NCI-H187 (cell line): ENCODE results near the gene CCDC85B.

Experiments used
- DNase-seq, 2 experiments: peaks; one replicate each; lab custom pipeline; 2025; lab: John Stamatoyannopoulos, UW

Gene CCDC85B

DNA sequence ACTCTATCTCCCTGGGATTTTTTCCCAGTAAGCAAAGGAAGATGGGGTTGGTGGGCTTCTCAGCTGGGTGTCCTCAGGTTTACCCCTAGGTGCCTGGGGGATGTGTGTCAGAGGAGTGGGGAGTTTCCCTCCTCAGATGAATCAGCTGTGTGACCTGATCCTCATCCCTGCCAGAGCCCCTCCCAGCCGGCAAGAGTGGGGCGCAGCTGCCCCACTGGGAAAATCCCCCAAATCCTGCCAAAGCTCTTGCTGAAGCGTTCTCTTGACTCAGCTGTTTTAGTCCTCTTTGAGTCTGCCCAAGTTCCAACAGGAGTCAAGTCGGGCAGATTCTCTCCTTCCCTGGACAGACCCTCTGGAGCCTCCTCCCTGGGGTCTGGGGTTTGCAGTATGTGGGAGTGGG lies 22.4 kb downstream of the CCDC85B start:
- no peak for DNase-seq

DNA sequence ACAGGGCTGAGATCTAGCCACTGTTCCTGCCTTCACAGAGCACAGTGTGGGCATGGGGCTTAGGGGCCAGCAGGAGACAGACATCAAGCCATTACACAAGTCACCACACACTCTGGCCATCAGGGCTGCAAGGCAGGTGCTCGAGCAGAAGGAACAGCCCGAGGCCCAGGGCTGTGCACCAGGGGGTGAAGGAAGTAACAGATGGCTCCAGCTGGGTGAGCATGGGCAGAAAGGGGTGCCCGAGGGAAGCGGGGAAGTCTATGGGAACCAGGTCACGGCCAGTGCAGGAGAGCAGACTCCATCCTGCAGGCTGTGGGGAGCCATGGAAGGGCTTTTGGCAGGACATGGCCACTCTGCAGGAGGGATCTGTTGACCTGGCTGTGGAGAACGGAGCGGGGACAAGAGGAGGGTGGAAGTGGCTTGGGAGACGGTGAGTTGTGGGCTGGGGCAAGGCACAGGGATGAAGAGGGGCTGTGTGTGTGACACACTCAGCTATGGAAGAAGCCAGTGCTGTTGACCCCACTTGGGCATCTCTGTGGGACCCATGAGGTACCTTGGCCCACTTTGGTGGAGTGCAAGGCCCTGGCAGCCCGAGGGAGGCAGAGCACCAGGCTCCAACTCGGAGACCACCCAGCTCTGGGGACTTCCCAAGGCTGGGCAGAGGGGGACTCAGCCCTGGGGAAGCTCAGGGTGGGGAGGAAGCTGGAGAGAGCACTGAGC lies 24.8 kb downstream of the CCDC85B start:
- DNase-seq: no peak

DNA sequence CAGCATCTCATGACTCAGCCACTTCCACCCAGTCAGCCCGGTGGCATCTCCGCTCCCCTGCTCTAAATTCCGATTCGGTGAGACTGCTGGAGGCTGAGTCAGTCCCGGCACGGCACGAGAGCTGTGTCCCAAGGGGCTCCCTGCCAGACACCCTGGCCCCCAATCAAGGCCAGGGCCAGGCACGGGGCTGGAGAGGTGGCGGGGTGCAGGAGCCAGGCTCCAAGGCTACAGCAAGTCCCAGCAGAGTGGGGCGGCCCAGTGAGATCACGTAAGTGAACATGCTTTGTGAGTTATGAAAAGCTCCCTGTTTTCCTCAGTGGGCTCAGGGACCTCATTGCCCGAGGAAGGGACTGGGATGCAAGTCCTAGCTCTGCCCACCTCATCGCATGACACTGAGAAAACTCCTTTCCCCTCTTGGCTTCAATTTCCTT lies 25.4 kb downstream of the CCDC85B start:
- DNase-seq: no peak

DNA sequence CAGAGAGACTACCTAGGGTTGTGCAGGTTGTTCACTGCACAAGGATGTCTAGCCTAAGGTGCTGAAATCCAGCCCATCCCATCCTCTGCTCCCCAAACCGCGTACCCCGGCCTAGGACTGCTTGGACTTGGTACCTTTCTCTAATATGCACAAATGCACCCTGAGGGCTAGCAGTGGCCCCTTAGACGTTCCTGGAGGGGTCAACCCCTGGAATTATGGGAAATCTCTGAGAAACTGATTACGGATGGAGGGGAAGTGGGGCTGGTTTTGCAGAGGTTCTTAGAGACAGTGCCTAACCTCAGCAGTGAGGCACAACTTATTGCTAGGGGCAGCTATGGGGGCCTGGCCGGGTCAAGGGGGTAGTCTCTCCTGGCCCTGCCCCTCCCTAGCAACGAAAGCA lies 25.9 kb downstream of the CCDC85B start:
- no peak for DNase-seq

DNA sequence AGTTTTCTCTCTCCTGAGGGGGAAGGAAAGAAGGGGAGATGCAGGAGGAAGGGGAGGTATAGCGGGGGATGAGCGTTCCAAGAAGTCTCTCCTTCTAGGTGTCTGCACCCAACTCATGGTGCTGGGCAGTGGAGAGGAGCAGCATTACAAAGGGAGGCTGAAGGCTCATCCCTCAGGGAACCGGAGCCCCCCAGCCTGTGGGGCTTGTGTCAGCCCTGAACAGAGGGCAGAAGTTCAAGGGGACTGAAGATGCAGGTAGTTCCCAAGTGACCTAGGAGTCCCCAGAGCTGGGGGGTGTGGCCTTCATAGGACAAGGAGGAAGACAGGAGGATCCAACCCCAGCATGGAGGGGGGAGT lies 26.6 kb downstream of the CCDC85B start:
- no peak for DNase-seq

DNA sequence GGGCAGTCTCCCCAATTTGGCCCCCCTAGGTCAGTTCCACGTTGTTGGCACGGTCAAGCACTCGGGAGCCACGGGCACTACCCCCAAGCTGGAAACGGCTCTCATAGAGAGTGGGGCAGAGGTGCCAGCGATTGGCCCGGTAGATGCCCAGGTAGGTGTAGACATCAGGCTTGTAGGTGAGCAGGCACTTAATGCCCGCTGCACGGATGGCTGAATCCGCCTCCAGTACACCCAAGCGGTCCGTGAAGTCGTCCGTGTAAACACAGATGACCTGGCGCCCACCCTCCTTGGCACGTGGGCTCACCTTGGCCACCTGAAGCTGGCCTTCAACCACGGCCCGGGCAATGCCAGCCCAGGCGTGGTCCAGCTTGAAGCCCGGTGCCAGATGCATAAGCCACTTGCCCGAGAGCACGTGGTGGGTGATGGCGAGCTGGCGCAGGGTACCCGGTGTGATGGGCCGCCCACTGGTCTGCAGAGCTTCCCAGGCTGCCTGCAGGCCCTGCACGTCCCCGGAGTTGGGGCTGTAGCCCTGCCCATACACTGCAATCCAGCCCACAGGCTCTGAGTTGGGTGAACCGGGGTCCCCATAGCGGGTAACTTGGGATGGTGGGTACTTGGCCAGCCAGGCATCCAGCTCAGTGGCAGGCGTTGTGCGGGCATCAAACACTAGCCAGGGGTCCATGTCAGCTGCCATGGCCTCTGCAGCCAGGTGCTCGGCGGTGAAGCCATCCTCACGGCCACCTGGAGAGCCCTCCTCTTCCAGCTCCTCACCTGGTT lies 27.1 kb downstream of the CCDC85B start:
- no peak for DNase-seq

DNA sequence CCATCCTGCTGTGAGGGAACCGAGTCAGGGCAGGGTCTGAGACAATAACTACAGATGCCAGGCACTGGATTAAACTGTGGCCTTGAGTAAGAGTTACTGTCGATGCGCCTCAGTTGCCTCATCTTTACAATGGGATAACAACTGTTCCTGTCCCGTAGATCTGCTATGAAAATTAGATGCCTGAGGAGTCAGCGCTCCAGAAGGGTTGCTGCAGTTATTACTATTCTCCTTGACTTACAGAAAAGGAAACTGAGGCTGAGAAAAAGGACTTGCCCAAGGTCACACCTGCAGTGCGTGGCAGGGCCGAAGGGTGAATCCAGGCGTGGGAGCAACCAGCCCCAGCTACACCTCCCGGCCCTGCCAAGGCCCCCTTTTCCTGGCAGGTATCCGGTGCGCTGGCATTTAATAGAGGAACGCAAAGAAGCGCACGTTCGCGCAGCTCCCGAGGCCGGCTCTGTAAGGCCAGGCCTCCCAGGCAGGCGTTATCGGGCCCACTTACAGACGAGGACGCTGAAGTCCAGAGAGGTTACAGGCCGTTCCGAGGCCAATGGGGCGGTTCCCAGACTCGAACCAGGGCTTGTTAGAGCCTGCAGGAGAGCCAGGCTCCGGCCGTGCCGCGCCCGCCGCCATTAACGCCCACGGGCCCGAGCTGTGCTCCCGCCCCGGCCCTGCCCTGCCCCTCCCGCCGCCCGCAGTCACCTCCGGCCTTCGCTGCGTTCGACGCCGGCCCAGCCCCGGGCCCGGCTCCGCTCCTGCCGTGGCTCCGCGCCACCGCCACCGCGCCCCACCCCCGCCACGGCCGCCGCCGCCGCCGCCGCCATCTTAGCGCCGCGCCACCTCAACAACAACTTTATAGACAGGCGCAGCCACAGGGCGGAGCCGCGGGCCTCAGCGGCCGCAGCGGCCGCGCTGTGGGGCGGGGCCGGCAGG lies 28.0 kb downstream of the CCDC85B start, which contains the start of gene C11orf68:
C11orf68 (minus strand) TSS at position 852 of the 930 bp plus-strand sequence; CDS start at position 821, 31 bp downstream.
- DNase-seq: no peak

DNA sequence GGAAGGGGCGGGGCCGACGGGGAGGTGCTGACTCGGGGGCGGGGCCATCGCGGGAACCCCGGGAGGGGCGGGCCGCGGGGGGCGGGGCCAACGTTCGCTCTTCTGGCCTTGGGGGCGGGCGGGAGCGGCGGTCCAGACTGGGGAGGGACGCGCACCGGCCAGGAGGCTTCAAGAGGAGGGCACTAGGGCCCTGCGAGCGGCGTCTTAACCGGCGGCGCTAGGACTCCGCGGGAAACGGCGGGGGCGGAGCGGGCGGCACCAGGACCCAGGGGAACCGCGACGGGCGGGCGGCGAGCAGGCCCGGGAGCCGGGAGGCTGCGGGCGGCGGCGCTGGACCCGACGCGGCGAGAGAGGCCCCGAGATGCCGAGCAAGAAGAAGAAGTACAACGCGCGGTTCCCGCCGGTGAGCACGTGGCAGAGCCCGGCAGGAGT lies 28.7 kb downstream of the CCDC85B start, which contains the start of gene DRAP1:
DRAP1 (plus strand) TSS at position 286 of the 432 bp plus-strand sequence; CDS start at position 362, 76 bp downstream.
- DNase-seq: peak; percentile 84 to 98

DNA sequence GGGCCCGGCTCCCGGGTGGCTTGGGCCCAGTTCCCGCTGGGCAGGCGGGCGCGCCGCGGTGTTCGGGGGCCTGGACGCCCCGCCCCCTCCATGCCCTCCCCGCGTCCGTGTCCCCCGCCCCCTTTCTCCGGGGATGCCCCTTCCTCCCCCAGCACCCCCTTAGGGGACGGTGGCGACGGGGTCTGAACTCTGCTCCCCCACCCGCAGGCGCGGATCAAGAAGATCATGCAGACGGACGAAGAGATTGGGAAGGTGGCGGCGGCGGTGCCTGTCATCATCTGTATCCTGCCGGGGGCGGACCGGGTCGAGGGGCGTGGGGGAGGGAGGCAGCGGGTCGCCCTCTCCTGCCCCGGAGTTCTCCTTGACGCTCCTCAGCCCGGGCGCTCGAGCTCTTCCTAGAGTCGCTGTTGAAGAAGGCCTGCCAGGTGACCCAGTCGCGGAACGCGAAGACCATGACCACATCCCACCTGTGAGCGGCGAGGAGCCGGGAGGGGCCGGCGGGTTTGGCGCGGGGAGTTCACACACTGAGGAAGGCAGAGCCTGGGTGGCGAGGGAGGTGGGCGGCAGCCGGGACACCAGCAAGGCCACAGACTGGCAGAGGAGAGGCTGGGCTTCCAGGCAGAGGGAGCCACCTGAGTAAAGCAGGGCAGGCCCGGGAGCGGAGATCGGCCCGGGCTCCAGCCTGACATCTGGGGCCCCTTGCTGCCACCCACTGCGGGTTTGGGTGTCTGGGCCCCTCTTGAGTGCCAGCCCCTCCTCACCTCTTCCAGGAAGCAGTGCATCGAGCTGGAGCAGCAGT lies 29.3 kb downstream of the CCDC85B start:
- DNase-seq: no peak

DNA sequence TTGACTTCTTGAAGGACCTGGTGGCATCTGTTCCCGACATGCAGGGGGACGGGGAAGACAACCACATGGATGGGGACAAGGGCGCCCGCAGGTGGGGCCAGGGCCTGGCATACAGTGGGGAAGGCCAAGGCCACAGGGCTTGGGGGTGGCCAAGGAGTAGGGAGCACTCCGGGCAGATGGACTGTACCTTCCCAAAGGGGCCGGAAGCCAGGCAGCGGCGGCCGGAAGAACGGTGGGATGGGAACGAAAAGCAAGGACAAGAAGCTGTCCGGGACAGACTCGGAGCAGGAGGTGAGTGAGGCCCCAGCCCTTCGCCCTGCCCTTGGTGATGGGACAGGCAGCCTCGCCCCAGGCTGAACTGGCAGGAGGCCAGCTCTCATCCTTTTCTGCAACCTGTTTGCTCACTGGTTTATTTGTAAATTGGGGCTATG lies 29.9 kb downstream of the CCDC85B start:
- DNase-seq: no peak

DNA sequence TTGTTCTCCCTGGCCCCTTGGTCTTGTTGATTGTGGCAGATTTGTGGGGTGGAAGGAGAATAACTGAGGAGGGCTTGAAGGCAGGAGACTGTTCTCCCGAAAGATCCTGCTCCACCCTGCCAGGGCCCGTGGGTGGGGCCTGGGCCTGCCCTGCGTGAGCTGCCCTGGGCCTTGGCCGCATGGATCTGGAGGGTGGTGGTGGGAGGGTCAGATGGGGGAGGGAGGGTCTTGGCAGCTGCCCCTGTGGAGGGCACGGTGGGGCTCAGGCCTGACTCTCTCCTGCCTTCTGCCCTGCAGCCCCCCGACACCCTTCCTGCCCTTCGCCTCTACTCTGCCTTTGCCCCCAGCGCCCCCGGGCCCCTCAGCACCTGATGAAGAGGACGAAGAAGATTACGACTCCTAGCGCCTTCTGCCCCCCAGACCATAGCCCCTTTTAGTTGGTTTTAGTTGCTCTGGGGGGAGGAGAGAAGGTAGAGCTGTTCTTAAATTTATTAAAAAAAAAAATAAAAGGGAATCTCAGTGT lies 30.6 kb downstream of the CCDC85B start:
- DNase-seq: no peak

DNA sequence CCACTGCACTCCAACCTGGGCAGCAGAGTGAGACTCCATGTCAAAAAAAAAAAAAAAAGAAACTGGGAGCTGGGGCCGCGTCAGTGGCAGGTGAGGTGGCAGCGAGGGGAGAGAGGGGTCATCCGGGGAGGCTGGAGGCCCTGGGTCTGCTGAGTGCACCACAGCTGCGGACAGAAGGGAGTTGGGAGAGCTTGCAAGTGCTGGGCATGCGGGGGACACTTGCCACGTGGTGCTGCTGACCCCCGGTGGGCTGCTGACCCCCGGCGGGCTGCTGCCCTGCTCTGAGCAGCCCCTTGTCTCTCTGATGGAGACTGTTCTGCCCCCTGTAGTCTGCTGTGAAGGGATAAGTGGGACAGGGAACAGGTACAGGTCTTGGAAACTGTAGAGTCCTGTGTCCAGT lies 31.4 kb downstream of the CCDC85B start:
- no peak for DNase-seq

DNA sequence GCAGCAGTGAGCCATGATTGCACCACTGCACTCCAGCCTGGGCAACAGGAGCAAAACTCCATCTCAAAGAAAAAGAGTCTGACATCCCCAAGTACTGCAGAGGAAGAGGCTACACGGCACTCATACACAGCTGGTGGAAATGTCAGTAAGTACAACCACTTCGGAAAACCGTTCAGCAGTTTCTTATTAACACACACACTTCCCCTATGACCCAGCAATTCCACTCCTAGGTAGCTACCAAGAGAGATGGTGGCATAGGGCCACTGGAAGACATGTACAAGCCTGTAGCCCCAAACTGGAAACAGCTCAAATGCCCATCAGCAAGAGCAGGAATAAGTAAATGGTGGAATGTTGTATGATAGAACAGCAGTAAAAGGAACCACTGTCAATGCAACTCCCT lies 32.1 kb downstream of the CCDC85B start:
- no peak for DNase-seq

DNA sequence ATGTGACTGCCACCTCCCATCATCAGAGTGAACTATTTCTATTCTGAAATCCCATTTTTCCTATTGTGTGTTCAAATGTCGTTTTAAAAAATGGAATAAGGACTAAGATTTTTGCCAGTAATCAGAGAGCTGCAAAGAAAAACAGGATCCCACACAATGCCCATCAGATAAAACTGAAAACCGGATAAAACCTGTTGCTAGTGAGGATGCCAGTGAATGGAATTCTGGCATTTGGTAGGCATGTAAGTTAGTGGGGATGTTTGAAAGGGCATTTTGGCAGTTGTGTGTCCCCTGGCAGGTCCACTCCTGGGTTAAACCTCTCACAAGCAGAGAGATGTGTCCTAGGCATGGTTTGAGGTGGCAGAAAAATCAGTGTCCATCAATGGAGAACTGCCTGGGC lies 34.9 kb downstream of the CCDC85B start:
- DNase-seq: no peak

DNA sequence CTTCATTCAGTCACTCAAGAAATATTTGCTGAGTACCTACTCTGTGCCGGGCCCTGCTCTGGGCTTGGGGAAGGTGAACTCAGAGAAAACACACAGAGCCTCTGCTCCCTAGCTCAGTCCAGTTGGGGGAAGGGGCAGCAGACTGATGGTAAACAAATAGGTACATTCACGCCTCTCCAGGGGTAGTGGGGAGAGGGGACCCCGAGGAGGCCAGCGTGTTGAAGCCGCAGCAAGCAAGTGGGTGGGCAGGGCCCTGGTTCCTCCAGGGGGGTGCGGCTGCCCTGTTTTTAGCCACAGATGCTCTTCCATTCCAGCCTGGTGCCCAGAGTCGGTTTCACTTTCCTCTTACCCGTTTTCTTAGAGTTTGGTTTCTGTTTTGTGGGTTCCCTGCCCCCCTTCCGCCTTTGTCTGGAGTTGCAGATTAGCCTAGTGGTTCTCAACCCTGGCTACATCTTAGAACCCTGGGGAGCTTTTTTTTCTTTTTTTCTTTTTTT lies 37.5 kb downstream of the CCDC85B start:
- no peak for DNase-seq

DNA sequence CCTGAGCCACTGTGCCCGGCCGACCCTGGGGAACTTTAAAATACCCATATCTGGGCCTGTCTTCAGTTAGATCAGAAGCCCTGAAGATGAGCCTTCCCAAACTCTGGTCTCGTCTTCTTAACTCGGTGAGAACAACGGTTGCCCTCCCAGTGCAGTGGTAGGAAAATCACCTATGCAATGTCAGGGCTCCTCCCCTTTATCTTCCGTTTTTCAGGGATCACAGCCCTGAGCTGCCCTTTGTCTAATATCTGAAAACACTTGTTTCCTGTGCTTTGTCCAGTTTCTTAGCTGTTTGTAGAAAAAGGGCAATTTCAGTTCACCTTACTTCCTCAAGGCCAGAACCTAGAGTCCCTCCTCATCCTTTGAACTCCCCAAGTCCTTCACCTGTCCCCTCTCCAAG lies 38.2 kb downstream of the CCDC85B start:
- no peak for DNase-seq

DNA sequence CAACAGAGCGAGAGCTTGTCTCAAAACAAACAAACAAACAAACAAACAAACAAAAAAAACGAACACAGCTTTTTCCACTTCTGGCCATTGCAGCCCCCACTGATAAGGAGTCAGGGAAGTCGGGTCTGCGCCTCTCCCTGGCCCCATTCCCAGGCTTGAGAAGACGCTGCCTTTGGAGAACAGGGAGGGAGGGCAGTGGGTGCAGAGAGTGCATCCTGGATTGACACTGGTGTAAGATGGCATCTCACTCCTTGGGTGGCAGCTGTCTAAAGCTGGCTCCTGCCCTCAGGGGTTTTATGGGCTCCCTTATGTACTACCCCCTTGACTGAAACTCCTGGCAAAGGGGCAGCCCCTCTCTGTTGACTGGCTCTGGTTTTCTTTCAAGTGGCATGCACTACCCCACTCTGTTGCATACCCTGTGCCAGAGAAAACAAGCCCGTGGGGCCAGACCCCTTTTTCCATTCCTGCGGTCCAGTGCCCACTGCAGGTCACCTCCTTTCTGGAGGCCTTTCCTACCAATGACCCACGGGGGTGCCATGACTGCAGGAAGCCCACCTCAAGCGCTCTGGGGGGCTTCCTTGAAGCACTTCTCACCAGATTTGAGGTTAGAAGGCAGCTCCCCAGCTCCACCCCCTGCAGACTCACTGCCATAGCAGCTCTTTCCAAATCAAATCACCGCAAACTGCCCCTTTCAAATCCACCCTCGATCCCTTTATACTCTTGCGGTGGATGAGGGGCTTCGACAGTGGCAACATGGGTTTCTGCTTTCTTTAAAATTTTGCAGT lies 41.5 kb downstream of the CCDC85B start:
- no peak for DNase-seq

DNA sequence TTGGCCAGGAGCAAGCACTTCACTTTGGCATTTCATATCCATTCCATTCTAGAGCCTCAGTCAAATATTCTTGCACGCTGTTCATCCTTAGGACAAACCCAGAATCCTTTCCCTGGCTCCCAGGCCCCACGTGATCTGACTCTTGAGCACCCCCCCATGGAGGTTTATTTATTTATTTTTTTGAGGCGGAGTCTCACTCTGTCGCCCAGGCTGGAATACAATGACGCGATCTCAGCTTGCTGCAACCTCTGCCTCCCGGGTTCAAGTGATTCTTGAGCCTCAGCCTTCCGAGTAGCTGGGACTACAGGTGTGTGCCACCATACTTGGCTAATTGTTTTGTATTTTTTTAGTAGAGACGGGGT lies 42.1 kb downstream of the CCDC85B start:
- DNase-seq: no peak

DNA sequence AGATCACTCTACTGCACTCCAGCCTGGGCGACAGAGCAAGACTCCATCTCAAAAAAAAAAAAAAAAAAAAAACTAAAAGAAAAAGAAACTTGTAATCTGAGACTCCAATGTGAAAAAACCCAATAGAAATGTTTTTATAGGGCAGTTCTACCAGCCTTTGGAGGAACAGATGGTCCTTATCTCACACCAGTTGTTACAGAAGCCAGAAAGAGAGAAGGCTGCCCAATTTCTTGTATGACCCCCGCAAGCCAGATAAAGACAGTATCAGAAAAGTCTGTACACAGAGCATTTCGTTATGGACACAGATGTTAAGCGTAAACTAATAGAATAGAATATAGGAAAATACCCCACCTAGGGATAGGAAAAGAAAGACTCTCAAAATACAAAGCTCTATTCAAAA lies 43.5 kb downstream of the CCDC85B start:
- DNase-seq: no peak

DNA sequence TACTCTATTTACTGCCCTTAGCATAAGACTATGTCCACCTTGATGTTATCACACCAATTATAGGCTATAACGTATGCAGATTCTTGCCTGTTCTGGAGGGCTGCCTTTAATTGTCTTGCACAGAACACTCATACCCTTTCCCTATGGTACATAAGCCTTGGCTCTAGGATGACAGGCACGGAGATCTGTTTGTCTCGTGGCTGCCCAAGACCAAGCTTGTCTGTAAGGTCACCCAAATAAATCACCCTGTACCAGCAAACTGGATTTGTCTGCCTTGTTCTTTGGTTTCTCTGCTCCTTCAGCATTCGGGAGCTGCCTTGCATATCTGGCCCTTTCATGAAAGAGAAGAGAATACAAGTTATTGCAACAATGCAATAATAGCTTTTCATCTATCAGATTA lies 47.3 kb downstream of the CCDC85B start:
- no peak for DNase-seq
